GM12872 (cell line): Measurements from ENCODE around the gene SMTN.

Experiments
- CTCF ChIP-seq: IDR thresholded peaks from 3 replicates; pipeline ENCODE4 v1.5.1; 2011; ENCODE audit warnings: low read depth, mild to moderate bottlenecking, low read length, moderate library complexity; ENCODE audit not compliant: insufficient read depth

SMTN gene

GRCh38 chr22:31122196-31122531, 41.0 kb downstream of the SMTN start:
- TF ChIP-seq CTCF, result no peak

- TF ChIP-seq CTCF, result no peak
These were observed 41.6 kb downstream of the SMTN start, which contains the start of gene INPP5J for GRCh38 chr22:31122532-31123291. Gene INPP5J (plus strand): TSS chr22:31122966. CDS start chr22:31123015, 49 bp downstream.

GRCh38 chr22:31123292-31123602, 42.1 kb downstream of the SMTN start:
- no peak for TF ChIP-seq CTCF

- TF ChIP-seq CTCF, result no peak
These were observed 43.2 kb downstream of the SMTN start for GRCh38 chr22:31124290-31124689.

- no peak for TF ChIP-seq CTCF
These were observed 43.8 kb downstream of the SMTN start for GRCh38 chr22:31124811-31125465.

- TF ChIP-seq CTCF, result no peak
These were observed 44.5 kb downstream of the SMTN start for GRCh38 chr22:31125521-31126117.

GRCh38 chr22:31126128-31126868, 45.2 kb downstream of the SMTN start:
- no peak for TF ChIP-seq CTCF
